Astrocyte (in vitro differentiated cells and primary cell): ENCODE measurements around the gene DUSP16. TPM values are rescaled to one million over a fixed set of nuclear protein-coding genes. Genes with fewer than 3 reads are reported as not detected.

Experiments
- DNase-seq: peaks from one replicate; pipeline ENCODE4 v3.0.0-alpha.2; 2010; ENCODE audit warnings: low read depth
- FAIRE-seq: peaks from 2 replicates; lab custom pipeline; 2011; peaks lifted over from hg19 to GRCh38; lab: Jason Lieb, UNC
- H2AFZ ChIP-seq: 2 replicates; pipeline ENCODE4 v1.6.0; 2012; ENCODE audit warnings: low read depth, low read length, inconsistent platforms
- H3K27ac ChIP-seq: 2 replicates; pipeline ENCODE4 v1.5.1; 2011; ENCODE audit warnings: low read depth, low read length, inconsistent platforms
- H3K27me3 ChIP-seq: 2 replicates; pipeline ENCODE4 v1.6.0; 2011; ENCODE audit warnings: low read length, inconsistent platforms; ENCODE audit not compliant: insufficient read depth
- H3K36me3 ChIP-seq: 2 replicates; pipeline ENCODE4 v1.5.1; 2011; ENCODE audit warnings: low read length, inconsistent platforms; ENCODE audit not compliant: insufficient read depth
- H3K4me1 ChIP-seq: 2 replicates; pipeline ENCODE4 v1.5.1; 2011; ENCODE audit warnings: low read length, inconsistent platforms; ENCODE audit not compliant: insufficient read depth
- H3K4me2 ChIP-seq: 2 replicates; pipeline ENCODE4 v1.6.0; 2012; ENCODE audit warnings: low read length, inconsistent platforms
- H3K4me3 ChIP-seq: 2 replicates; pipeline ENCODE4 v1.5.1; 2011; ENCODE audit warnings: low read depth, mild to moderate bottlenecking, low read length, inconsistent platforms; ENCODE audit not compliant: insufficient read depth
- H3K79me2 ChIP-seq: 2 replicates; pipeline ENCODE4 v1.6.0; 2012; ENCODE audit warnings: mild to moderate bottlenecking, low read length, inconsistent platforms; ENCODE audit not compliant: insufficient read depth
- H3K9ac ChIP-seq: 2 replicates; pipeline ENCODE4 v1.6.0; 2012; ENCODE audit warnings: mild to moderate bottlenecking, low read length, inconsistent platforms
- H3K9me3 ChIP-seq: 2 replicates; pipeline ENCODE4 v1.5.1; 2012; ENCODE audit warnings: low read depth, mild to moderate bottlenecking, low read length, inconsistent platforms; ENCODE audit not compliant: insufficient read depth
- H4K20me1 ChIP-seq: 2 replicates; pipeline ENCODE4 v1.6.0; 2012; ENCODE audit warnings: low read length, inconsistent platforms; ENCODE audit not compliant: insufficient read depth
- H3K27ac Mint-ChIP-seq: one replicate; pipeline ENCODE4 v1.8.0; 2021; ENCODE audit warnings: mild to moderate bottlenecking, mixed read lengths; ENCODE audit not compliant: unreplicated experiment
- H3K27me3 Mint-ChIP-seq: one replicate; pipeline ENCODE4 v1.8.0; 2021; ENCODE audit warnings: low read depth, mixed read lengths; ENCODE audit not compliant: unreplicated experiment
- H3K36me3 Mint-ChIP-seq: one replicate; pipeline ENCODE4 v1.8.0; 2021; ENCODE audit warnings: low read depth, mixed read lengths; ENCODE audit not compliant: unreplicated experiment
- H3K4me1 Mint-ChIP-seq: one replicate; pipeline ENCODE4 v1.8.0; 2021; ENCODE audit warnings: low read depth, mixed read lengths; ENCODE audit not compliant: unreplicated experiment
- H3K4me3 Mint-ChIP-seq: one replicate; pipeline ENCODE4 v1.8.0; 2021; ENCODE audit warnings: mild to moderate bottlenecking, moderate library complexity, mixed read lengths; ENCODE audit not compliant: unreplicated experiment
- H3K9me3 Mint-ChIP-seq: one replicate; pipeline ENCODE4 v1.8.0; 2021; ENCODE audit warnings: mild to moderate bottlenecking, mixed read lengths; ENCODE audit not compliant: unreplicated experiment
- CTCF ChIP-seq: IDR thresholded peaks from 2 replicates; pipeline ENCODE4 v1.5.1; 2011; ENCODE audit warnings: low read depth, mild to moderate bottlenecking, inconsistent platforms, low read length, moderate library complexity; ENCODE audit not compliant: insufficient read depth
- EZH2 ChIP-seq: IDR thresholded peaks from 2 replicates; pipeline ENCODE4 v1.6.1; 2012; ENCODE audit warnings: mild to moderate bottlenecking, low read length, inconsistent platforms; ENCODE audit not compliant: insufficient read depth
- total RNA-seq: library from RNA; stranded (reverse); gene quantifications from 2 replicates; pipeline ENCODE4 v1.2.1, GENCODE V29; 2021

The DUSP16 gene
- total RNA-seq, 1 donor from 2014 or later: 24.2 TPM

GRCh38 chr12:12449533-12450025 is 113.1 kb downstream of the DUSP16 start:
- no peak overlapping the region for H3K4me2 ChIP-seq
- H4K20me1 ChIP-seq: no peaks in the 10 kb centered on the region
- H3K4me3 ChIP-seq: no peak overlapping the region
- H3K36me3 Mint-ChIP-seq: peaks cover 4% of the 10 kb centered on the region
- H3K36me3 ChIP-seq: no peaks in the 10 kb centered on the region
- no peak overlapping the region for H3K27ac ChIP-seq
- no peaks in the 10 kb centered on the region for H3K27me3 ChIP-seq
- no peaks in the 10 kb centered on the region for H3K4me1 Mint-ChIP-seq
- H3K9me3 Mint-ChIP-seq: peaks cover 2% of the 10 kb centered on the region
- H3K4me3 Mint-ChIP-seq: no peak overlapping the region
- no peaks in the 10 kb centered on the region for H3K79me2 ChIP-seq
- no peak for TF ChIP-seq EZH2
- no peak for TF ChIP-seq CTCF
- FAIRE-seq: no peak
- no peaks in the 10 kb centered on the region for H3K9me3 ChIP-seq
- no peak overlapping the region for H2AFZ ChIP-seq
- H3K9ac ChIP-seq: no peak overlapping the region
- H3K4me1 ChIP-seq: no peaks in the 10 kb centered on the region
- H3K27ac Mint-ChIP-seq: no peak overlapping the region
- DNase-seq: no peak
- no peaks in the 10 kb centered on the region for H3K27me3 Mint-ChIP-seq

GRCh38 chr12:12447837-12448236 is 114.8 kb downstream of the DUSP16 start:
- peaks cover 1% of the 10 kb centered on the region for H3K9me3 Mint-ChIP-seq
- H3K4me3 ChIP-seq: no peak overlapping the region
- H3K9ac ChIP-seq: no peak overlapping the region
- H3K36me3 Mint-ChIP-seq: peaks cover 3% of the 10 kb centered on the region
- H3K9me3 ChIP-seq: no peaks in the 10 kb centered on the region
- peaks cover 7% of the 10 kb centered on the region for H3K4me1 ChIP-seq
- H3K79me2 ChIP-seq: no peaks in the 10 kb centered on the region
- H3K27ac Mint-ChIP-seq: no peak overlapping the region
- H3K36me3 ChIP-seq: no peaks in the 10 kb centered on the region
- DNase-seq (no peak), FAIRE-seq (no peak)
- H3K4me1 Mint-ChIP-seq: peaks cover 3% of the 10 kb centered on the region
- H3K4me3 Mint-ChIP-seq: no peak overlapping the region
- H3K4me2 ChIP-seq: no peak overlapping the region
- H3K27me3 Mint-ChIP-seq: no peaks in the 10 kb centered on the region
- no peak overlapping the region for H2AFZ ChIP-seq
- TF ChIP-seq CTCF (no peak), EZH2 (no peak)
- no peak overlapping the region for H3K27ac ChIP-seq
- no peaks in the 10 kb centered on the region for H4K20me1 ChIP-seq
- no peaks in the 10 kb centered on the region for H3K27me3 ChIP-seq

GRCh38 chr12:12447236-12447635 is 115.4 kb downstream of the DUSP16 start:
- Histone ChIP-seq H3K79me2 (no peaks in the 10 kb centered on the region), H2AFZ (no peak overlapping the region), H3K9ac (no peak overlapping the region), H3K9me3 (no peaks in the 10 kb centered on the region), H3K27me3 (no peaks in the 10 kb centered on the region), H3K36me3 (no peaks in the 10 kb centered on the region), H3K4me1 (peaks cover 13% of the 10 kb centered on the region), H3K4me3 (no peak overlapping the region), H3K27ac (no peak overlapping the region), H4K20me1 (no peaks in the 10 kb centered on the region), H3K4me2 (no peak overlapping the region)
- Mint-ChIP-seq H3K27ac (no peak overlapping the region), H3K4me3 (no peak overlapping the region), H3K36me3 (no peaks in the 10 kb centered on the region), H3K9me3 (no peaks in the 10 kb centered on the region), H3K27me3 (no peaks in the 10 kb centered on the region), H3K4me1 (peaks cover 8% of the 10 kb centered on the region)
- no peak for DNase-seq
- TF ChIP-seq CTCF (no peak), EZH2 (no peak)
- FAIRE-seq: no peak
